LHCN-M2 (cell line): ENCODE measurements around the gene FARP1. TPM values are rescaled to one million over a fixed set of nuclear protein-coding genes. Genes with fewer than 3 reads are reported as not detected.

Experiments
- DNase-seq: peaks from one replicate; pipeline ENCODE4 v3.0.0-alpha.2; 2012; ENCODE audit warnings: low read depth
- total RNA-seq: library from RNA; depleted of rRNA; stranded (reverse); fragments of >200 nt; gene quantifications from 2 replicates; pipeline ENCODE4 v1.2.3, GENCODE V29; 2014

Gene FARP1
- total RNA-seq, 1 experiment from 2014 or later = 15.8 TPM

- DNase-seq = no peak
These were observed 184.7 kb downstream of the FARP1 start for GRCh38 chr13:98327371-98328270.

GRCh38 chr13:98328511-98328910 is 185.6 kb downstream of the FARP1 start:
- no peak for DNase-seq

GRCh38 chr13:98332222-98332621 is 189.3 kb downstream of the FARP1 start:
- DNase-seq = no peak

- DNase-seq = no peak
These were observed 189.8 kb downstream of the FARP1 start for GRCh38 chr13:98332691-98333090.

GRCh38 chr13:98333486-98333885 is 190.6 kb downstream of the FARP1 start:
- no peak for DNase-seq

- DNase-seq = no peak
These were observed 191.8 kb downstream of the FARP1 start for GRCh38 chr13:98334620-98335205.

- no peak for DNase-seq
These were observed 192.8 kb downstream of the FARP1 start for GRCh38 chr13:98335721-98336120.

GRCh38 chr13:98338310-98338709 is 195.4 kb downstream of the FARP1 start:
- no peak for DNase-seq

- no peak for DNase-seq
These were observed 197.0 kb downstream of the FARP1 start for GRCh38 chr13:98339684-98340425.

GRCh38 chr13:98342953-98343352 is 200.1 kb downstream of the FARP1 start:
- no peak for DNase-seq

GRCh38 chr13:98343461-98343860 is 200.6 kb downstream of the FARP1 start:
- DNase-seq = no peak

GRCh38 chr13:98344392-98344791 is 201.5 kb downstream of the FARP1 start:
- no peak for DNase-seq

- DNase-seq = no peak
These were observed 202.4 kb downstream of the FARP1 start for GRCh38 chr13:98345107-98345935.

GRCh38 chr13:98346904-98347636 is 204.2 kb downstream of the FARP1 start:
- DNase-seq = no peak

GRCh38 chr13:98347756-98348155 is 204.9 kb downstream of the FARP1 start:
- no peak for DNase-seq

GRCh38 chr13:98348466-98349200 is 205.7 kb downstream of the FARP1 start:
- no peak for DNase-seq

GRCh38 chr13:98349731-98350305 is 206.9 kb downstream of the FARP1 start:
- no peak for DNase-seq

- DNase-seq = no peak
These were observed 207.9 kb downstream of the FARP1 start for GRCh38 chr13:98350746-98351330.

GRCh38 chr13:98351636-98352035 is 208.7 kb downstream of the FARP1 start:
- DNase-seq = no peak
